ENCODE measurements around the gene CMPK1.

DNA sequence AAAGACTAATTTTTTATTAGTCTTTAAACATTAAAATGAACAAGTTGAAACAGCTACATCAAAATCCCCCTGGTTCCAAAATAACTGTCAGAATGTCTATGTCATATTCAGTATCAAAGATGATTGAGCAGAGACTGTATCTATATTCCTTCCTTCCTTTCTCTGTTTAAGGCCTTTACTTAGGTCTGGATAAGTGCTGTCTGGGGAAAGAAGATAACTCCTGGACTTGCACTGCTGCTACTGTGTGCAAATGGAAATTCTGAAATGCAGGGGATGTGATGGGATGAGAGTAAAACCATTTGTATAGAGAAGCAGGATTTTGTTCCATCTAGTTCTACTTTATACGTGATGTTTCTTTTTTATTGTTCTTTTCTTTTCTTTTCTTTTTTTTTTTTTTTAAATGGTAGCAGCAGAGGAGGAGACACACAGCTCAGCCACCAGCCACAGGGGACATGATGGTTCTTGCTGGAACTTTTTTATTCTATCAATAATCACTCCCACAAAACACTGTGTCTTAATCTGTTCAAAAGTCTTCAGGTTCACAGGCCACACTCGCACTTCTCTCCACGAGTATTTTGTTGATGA lies 48.9 kb downstream of the CMPK1 start:
- TF ChIP-seq, protein P1, sequence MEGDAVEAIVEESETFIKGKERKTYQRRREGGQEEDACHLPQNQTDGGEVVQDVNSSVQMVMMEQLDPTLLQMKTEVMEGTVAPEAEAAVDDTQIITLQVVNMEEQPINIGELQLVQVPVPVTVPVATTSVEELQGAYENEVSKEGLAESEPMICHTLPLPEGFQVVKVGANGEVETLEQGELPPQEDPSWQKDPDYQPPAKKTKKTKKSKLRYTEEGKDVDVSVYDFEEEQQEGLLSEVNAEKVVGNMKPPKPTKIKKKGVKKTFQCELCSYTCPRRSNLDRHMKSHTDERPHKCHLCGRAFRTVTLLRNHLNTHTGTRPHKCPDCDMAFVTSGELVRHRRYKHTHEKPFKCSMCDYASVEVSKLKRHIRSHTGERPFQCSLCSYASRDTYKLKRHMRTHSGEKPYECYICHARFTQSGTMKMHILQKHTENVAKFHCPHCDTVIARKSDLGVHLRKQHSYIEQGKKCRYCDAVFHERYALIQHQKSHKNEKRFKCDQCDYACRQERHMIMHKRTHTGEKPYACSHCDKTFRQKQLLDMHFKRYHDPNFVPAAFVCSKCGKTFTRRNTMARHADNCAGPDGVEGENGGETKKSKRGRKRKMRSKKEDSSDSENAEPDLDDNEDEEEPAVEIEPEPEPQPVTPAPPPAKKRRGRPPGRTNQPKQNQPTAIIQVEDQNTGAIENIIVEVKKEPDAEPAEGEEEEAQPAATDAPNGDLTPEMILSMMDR (conservative IDR thresholded peaks at IDR 0.05), result no peak
- no peak for TF ChIP-seq EZH2 (IDR thresholded peaks at IDR 0.05; ENCODE audit: low read depth)

Measured in PC-9 (cell line).